Subcutaneous abdominal adipose tissue (tissue), 5 donors: ENCODE measurements around the gene ABO.
"Not testable (repeated sequence)": the region's sequence is repeated elsewhere in the genome, so short reads cannot be mapped to it uniquely, and the experiment has no call there.

ENCODE experiments used
- H3K27ac ChIP-seq: one replicate; pipeline ENCODE4 v1.7.0; 2013; ENCODE audit warnings: low read depth, mild to moderate bottlenecking, inconsistent platforms, low read length, moderate library complexity
- H3K27me3 ChIP-seq, 5 donors: one replicate each; pipeline ENCODE4 v1.7.0; 2013; ENCODE audit warnings: low read length in 5 of 5, inconsistent platforms in 1 of 5; ENCODE audit not compliant: control insufficient read depth in 5 of 5, insufficient read depth in 4 of 5
- H3K36me3 ChIP-seq, 5 donors: one replicate each; pipeline ENCODE4 v1.7.0; 2013; ENCODE audit warnings: low read length in 5 of 5; ENCODE audit not compliant: control insufficient read depth in 5 of 5, insufficient read depth in 5 of 5
- H3K4me1 ChIP-seq, 5 donors: one replicate each; pipeline ENCODE4 v1.7.0; 2013; ENCODE audit warnings: low read length in 5 of 5, mild to moderate bottlenecking in 3 of 5, moderate library complexity in 1 of 5; ENCODE audit not compliant: control insufficient read depth in 5 of 5, insufficient read depth in 5 of 5
- H3K4me3 ChIP-seq, 5 donors: one replicate each; pipeline ENCODE4 v1.7.0; 2013; ENCODE audit warnings: low read length in 5 of 5, low read depth in 1 of 5
- H3K9ac ChIP-seq, 5 donors: one replicate each; pipeline ENCODE4 v1.7.0; 2013; ENCODE audit warnings: low read length in 5 of 5, mild to moderate bottlenecking in 4 of 5, moderate library complexity in 3 of 5
- H3K9me3 ChIP-seq, 5 donors: one replicate each; pipeline ENCODE4 v1.7.0; 2013; ENCODE audit warnings: low read length in 5 of 5; ENCODE audit not compliant: control insufficient read depth in 5 of 5
- donor health status: healthy.
- donor health status: healthy.
- donor health status: healthy.
- donor health status: healthy.
- donor health status: healthy.

Gene ABO

GRCh38 chr9:133227242-133227860 is 47.6 kb downstream of the ABO start:
- Histone ChIP-seq H3K9ac (no peak overlapping the region), H3K4me3 (no peak overlapping the region), H3K36me3 (no peaks in the 10 kb centered on the region), H3K27ac (no peak overlapping the region), H3K27me3 (peaks cover 0 to 31% (median 8%) of the 10 kb centered on the region in 5 donors), H3K9me3 (no peaks in the 10 kb centered on the region), H3K4me1 (peaks cover 0 to 10% (median 0%) of the 10 kb centered on the region in 5 donors)

- Histone ChIP-seq H3K4me3 (no peak overlapping the region), H3K36me3 (no peaks in the 10 kb centered on the region), H3K9ac (no peak overlapping the region), H3K27me3 (peaks cover 0 to 31% (median 8%) of the 10 kb centered on the region in 5 donors), H3K27ac (no peak overlapping the region), H3K9me3 (no peaks in the 10 kb centered on the region), H3K4me1 (peaks cover 0 to 10% (median 0%) of the 10 kb centered on the region in 5 donors)
These were observed 48.5 kb downstream of the ABO start for GRCh38 chr9:133226219-133227171.

- Histone ChIP-seq H3K9ac (no peak overlapping the region), H3K4me1 (peaks cover 0 to 10% (median 0%) of the 10 kb centered on the region in 5 donors), H3K27me3 (peaks cover 0 to 31% (median 8%) of the 10 kb centered on the region in 5 donors), H3K36me3 (no peaks in the 10 kb centered on the region), H3K27ac (no peak overlapping the region), H3K4me3 (no peak overlapping the region), H3K9me3 (peaks cover 0 to 2% (median 0%) of the 10 kb centered on the region in 5 donors)
These were observed 49.6 kb downstream of the ABO start for GRCh38 chr9:133225171-133226011.

GRCh38 chr9:133224762-133225161 is 50.2 kb downstream of the ABO start:
- Histone ChIP-seq H3K9ac (no peak overlapping the region), H3K4me1 (peaks cover 0 to 10% (median 0%) of the 10 kb centered on the region in 5 donors), H3K9me3 (peaks cover 0 to 2% (median 0%) of the 10 kb centered on the region in 5 donors), H3K36me3 (no peaks in the 10 kb centered on the region), H3K4me3 (no peak overlapping the region), H3K27ac (no peak overlapping the region), H3K27me3 (peaks cover 0 to 31% (median 8%) of the 10 kb centered on the region in 5 donors)

- H3K9ac ChIP-seq, H3K4me3 ChIP-seq, H3K36me3 ChIP-seq, H3K4me1 ChIP-seq, H3K9me3 ChIP-seq, H3K27ac ChIP-seq: not testable (repeated sequence)
- peaks cover 0 to 31% (median 13%) of the 10 kb centered on the region in 5 donors for H3K27me3 ChIP-seq
These were observed 51.7 kb downstream of the ABO start for GRCh38 chr9:133223159-133223756.

- H3K9ac ChIP-seq, H3K4me3 ChIP-seq, H3K9me3 ChIP-seq, H3K27ac ChIP-seq, H3K4me1 ChIP-seq, H3K36me3 ChIP-seq: not testable (repeated sequence)
- peaks cover 0 to 24% (median 8%) of the 10 kb centered on the region in 5 donors for H3K27me3 ChIP-seq
These were observed 53.0 kb downstream of the ABO start for GRCh38 chr9:133221994-133222393.

GRCh38 chr9:133221177-133221809 is 53.7 kb downstream of the ABO start:
- no peaks in the 10 kb centered on the region for H3K36me3 ChIP-seq
- H3K4me1 ChIP-seq, result peaks cover 0 to 10% (median 0%) of the 10 kb centered on the region in 5 donors
- H3K4me3 ChIP-seq, result no peak overlapping the region
- H3K27me3 ChIP-seq, result peaks cover 0 to 19% (median 8%) of the 10 kb centered on the region in 5 donors
- H3K9me3 ChIP-seq, result peaks cover 0 to 2% (median 0%) of the 10 kb centered on the region in 5 donors
- H3K9ac ChIP-seq, result no peak overlapping the region
- no peak overlapping the region for H3K27ac ChIP-seq

GRCh38 chr9:133218049-133218975 is 56.7 kb downstream of the ABO start:
- H3K27me3 ChIP-seq, H3K9me3 ChIP-seq, H3K4me1 ChIP-seq, H3K27ac ChIP-seq, H3K9ac ChIP-seq, H3K36me3 ChIP-seq, H3K4me3 ChIP-seq: not testable (repeated sequence)
